ENCODE measurements around the gene THRA.

THRA gene

DNA sequence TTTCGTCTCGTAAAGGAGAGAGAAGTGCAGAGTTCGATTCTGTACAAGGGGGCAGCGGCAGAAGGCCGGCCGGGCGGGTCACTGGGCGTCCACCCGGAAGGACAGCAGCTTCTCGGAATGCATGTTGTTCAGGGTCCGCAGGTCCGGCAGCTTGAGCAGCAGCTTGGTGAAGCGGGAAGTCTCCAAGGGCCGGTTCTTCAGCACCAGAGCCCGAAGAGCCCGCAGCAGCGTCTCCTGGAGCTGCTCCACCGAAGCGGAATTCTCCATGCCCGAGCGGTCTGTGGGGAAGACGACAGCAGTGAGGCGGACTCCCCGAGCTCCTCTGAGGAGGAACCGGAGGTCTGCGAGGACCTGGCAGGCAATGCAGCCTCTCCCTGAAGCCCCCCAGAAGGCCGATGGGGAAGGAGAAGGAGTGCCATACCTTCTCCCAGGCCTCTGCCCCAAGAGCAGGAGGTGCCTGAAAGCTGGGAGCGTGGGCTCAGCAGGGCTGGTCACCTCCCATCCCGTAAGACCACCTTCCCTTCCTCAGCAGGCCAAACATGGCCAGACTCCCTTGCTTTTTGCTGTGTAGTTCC lies 30.3 kb downstream of the THRA start:
- Histone ChIP-seq H3K9ac (ENCODE audit: low read depth, low read length) (no peak overlapping the region), H3K4me2 (ENCODE audit: low read length) (no peak overlapping the region), H3K4me1 (ENCODE audit: control insufficient read depth, insufficient read depth, low read length) (peaks cover 50% of the 10 kb centered on the region), H3K36me3 (ENCODE audit: insufficient read depth, low read length) (peaks cover 56% of the 10 kb centered on the region), H3K9me3 (replicated peaks; ENCODE audit: low read length) (no peaks in the 10 kb centered on the region), H3K4me3 (ENCODE audit: low read length) (no peak overlapping the region), H3K27me3 (ENCODE audit: control insufficient read depth, insufficient read depth, low read length) (no peaks in the 10 kb centered on the region)

DNA sequence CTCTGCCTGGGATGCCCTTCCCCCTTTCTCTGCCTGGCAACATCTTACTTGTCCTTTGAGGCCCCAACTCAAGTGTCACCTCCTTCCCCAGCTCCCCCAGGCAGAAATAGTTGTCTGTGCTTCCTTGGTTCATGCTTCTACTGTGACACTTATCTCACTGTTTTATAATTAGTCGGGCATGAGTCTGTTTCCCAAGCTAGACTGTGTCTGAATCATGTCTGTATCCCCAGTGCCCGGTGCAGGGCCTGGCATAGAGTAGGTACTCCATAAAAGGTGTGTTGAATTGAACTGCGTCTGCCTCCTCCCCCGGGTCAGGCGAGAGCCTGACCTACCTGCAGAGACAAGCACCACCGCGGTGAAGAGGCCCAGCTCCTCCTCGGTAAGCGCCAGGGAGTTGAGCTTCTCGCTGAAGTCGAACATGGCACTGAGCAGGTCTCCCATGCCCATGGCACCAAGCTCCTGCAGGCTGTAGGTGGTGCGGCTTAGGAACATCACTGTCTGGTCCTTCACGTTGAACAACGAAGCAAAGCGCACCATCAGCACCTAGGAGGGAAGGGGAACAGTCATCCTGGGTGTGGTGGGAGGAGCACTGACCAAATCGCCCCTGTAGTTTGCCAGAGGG lies 30.9 kb downstream of the THRA start:
- Histone ChIP-seq H3K9ac (ENCODE audit: low read depth, low read length) (no peak overlapping the region), H3K4me3 (ENCODE audit: low read length) (no peak overlapping the region), H3K36me3 (ENCODE audit: insufficient read depth, low read length) (peaks cover 51% of the 10 kb centered on the region), H3K4me1 (ENCODE audit: control insufficient read depth, insufficient read depth, low read length) (peaks cover 56% of the 10 kb centered on the region), H3K9me3 (replicated peaks; ENCODE audit: low read length) (no peaks in the 10 kb centered on the region), H3K4me2 (ENCODE audit: low read length) (no peak overlapping the region), H3K27me3 (ENCODE audit: control insufficient read depth, insufficient read depth, low read length) (no peaks in the 10 kb centered on the region)

DNA sequence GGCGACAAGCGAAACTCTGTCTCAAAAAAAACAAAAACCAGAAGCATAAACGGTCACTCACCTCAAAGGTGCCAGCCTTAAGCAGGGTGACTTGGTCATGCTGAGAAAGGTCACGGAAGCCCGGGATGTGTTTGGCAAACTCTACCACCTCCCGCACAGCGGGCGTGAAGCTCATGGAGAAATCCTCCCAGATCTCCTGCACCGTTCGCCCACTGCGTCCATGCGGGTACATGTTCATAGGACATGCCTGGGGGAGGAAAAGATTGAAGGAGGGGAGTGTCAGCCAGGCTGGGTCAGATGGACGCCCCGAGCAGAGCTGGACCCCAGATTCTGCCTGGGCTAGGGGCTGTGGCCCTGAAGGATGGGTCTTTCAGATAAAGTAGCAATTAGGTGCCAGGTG lies 32.1 kb downstream of the THRA start:
- Histone ChIP-seq H3K4me1 (ENCODE audit: control insufficient read depth, insufficient read depth, low read length) (peaks cover 64% of the 10 kb centered on the region), H3K4me2 (ENCODE audit: low read length) (no peak overlapping the region), H3K27me3 (ENCODE audit: control insufficient read depth, insufficient read depth, low read length) (no peaks in the 10 kb centered on the region), H3K9ac (ENCODE audit: low read depth, low read length) (no peak overlapping the region), H3K36me3 (ENCODE audit: insufficient read depth, low read length) (peaks cover 42% of the 10 kb centered on the region), H3K4me3 (ENCODE audit: low read length) (no peak overlapping the region), H3K9me3 (replicated peaks; ENCODE audit: low read length) (no peaks in the 10 kb centered on the region)

DNA sequence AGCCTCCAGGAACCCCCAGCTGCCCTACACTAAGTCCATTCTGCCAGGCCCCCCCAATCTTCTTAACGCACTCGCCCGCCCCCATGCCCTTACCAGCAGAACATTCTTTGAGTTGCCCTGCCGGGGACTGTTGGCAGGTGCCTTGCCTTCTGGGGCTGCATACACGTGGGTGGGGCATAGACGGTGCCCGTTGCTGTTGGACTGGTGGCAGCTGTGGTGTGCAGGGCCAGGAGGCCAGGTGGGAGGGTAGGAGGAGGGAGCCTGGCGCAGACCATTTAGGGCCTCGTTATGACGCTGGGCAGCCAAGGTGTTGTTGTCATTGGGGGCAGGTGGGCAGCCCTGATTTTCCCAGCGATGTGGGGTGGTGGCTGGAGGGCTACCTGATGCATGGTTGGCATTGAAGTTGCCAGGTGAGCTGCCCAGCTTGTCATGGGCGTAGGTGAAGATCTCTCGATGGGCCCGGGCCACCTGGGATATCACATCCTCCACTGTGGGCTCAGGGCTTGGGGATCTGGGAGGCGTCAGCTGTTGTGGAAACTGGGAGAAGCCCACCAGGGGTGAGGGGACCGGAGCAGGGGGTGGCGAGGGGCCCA lies 32.7 kb downstream of the THRA start:
- Histone ChIP-seq H3K4me3 (ENCODE audit: low read length) (no peak overlapping the region), H3K36me3 (ENCODE audit: insufficient read depth, low read length) (peaks cover 39% of the 10 kb centered on the region), H3K27me3 (ENCODE audit: control insufficient read depth, insufficient read depth, low read length) (no peaks in the 10 kb centered on the region), H3K9me3 (replicated peaks; ENCODE audit: low read length) (no peaks in the 10 kb centered on the region), H3K9ac (ENCODE audit: low read depth, low read length) (no peak overlapping the region), H3K4me2 (ENCODE audit: low read length) (no peak overlapping the region), H3K4me1 (ENCODE audit: control insufficient read depth, insufficient read depth, low read length) (peaks cover 64% of the 10 kb centered on the region)

DNA sequence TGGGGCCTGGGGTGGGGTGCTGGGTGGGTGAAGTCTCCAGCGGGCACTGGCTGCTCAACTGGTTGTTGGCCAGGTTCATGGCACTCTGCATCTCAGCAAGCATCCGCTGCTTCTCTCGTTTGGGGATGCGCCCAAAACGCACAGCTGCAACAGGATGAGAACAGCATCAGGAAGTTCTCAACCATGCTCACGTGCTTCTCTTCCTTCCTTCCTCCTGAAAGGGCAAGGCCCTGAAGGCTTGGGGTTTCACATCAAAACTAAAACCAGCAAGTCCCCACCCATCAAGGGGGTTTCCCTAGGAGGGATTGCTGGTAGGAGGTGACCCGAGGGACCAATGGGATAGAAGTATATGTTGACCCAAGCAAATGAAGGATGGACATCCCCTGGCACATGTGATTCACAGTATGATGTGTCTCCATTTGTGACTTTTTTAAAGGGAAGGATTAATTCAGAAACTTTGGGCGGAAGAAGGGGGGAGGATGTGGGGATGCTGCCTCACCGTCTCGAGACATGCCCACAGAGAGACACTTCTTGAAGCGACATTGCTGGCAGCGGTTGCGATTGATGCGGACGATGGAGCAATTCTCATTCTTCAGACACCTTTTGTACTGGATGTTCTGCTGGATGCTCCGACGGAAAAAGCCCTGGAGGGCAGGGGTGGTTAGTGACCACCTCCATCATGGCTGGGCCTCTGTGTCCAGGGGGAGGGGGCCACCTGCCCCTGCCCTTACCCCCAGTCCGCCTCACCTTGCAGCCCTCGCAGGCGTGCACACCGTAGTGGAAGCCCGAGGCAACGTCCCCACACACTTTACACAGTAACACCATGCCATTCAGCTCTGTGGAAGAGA lies 33.4 kb downstream of the THRA start:
- Histone ChIP-seq H3K4me2 (ENCODE audit: low read length) (no peak overlapping the region), H3K36me3 (ENCODE audit: insufficient read depth, low read length) (peaks cover 36% of the 10 kb centered on the region), H3K9ac (ENCODE audit: low read depth, low read length) (no peak overlapping the region), H3K4me1 (ENCODE audit: control insufficient read depth, insufficient read depth, low read length) (peaks cover 68% of the 10 kb centered on the region), H3K27me3 (ENCODE audit: control insufficient read depth, insufficient read depth, low read length) (no peaks in the 10 kb centered on the region), H3K4me3 (ENCODE audit: low read length) (no peak overlapping the region), H3K9me3 (replicated peaks; ENCODE audit: low read length) (no peaks in the 10 kb centered on the region)

DNA sequence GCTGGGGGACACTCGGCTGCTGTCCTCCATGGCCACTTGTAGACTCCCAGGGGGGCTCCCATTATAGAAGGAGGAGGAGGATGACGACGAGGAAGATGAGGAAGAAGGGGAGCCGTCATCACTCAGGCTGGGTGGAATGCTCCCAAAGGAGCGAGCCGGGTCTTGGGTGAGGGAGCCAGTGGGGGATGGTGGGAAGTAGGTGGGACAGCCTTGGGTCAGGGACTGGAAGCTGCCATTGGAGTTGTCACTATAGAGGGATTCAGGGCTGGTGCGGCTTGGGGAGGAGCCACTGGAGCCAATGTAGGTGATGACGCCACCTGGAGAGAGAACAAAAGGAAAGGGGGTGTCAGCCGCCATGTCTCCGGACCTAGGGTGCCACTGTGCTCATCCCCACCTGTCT lies 34.3 kb downstream of the THRA start:
- H3K9ac ChIP-seq (ENCODE audit: low read depth, low read length), result no peak overlapping the region
- H3K4me3 ChIP-seq (ENCODE audit: low read length), result no peak overlapping the region
- H3K27me3 ChIP-seq (ENCODE audit: control insufficient read depth, insufficient read depth, low read length), result no peaks in the 10 kb centered on the region
- peaks cover 33% of the 10 kb centered on the region for H3K36me3 ChIP-seq (ENCODE audit: insufficient read depth, low read length)
- peaks cover 71% of the 10 kb centered on the region for H3K4me1 ChIP-seq (ENCODE audit: control insufficient read depth, insufficient read depth, low read length)
- no peak overlapping the region for H3K4me2 ChIP-seq (ENCODE audit: low read length)
- H3K9me3 ChIP-seq (replicated peaks; ENCODE audit: low read length), result no peaks in the 10 kb centered on the region

DNA sequence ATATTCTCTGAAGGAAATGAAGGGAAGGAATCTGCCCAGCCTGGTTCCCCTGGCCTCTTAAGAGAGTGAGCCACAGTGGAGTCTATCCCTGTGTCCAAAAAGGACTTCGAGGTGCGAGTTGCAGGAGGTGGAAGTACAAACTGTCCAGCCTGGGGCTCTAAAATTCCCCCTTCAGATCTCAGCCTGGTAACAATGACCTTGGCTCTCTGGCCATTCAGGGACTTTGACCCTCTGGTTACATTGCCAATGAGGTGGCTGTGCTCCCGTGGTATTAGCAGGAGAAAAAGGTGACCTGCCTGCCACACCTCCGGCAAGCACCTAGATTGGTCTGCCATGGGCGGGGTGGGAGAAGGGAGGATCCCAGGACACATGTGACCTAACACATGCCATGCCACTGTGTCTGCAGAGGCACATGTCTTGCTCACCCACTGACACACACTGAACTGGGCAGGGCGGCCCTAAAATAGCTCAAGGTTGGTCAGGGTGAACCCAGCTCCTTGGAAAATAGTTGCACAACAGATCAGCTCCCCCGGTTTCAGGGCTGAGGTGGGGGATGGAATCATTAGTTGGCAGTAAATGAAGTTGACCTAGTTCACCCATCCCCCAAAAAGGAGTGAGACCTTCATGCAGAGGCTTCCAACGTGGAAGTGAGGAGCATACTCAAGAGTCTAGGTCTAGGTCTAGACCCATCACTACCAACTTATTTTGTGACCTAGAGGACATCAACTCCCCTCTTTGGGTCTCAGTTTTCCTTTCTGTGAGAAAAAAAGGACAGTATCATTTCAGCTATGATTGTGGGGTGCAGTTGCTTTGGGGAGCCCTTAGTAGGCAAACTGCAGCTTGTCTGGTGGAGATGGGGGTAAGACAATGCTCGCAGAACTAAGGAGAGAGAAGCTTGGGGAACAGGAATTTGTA lies 35.4 kb downstream of the THRA start:
- Histone ChIP-seq H3K4me2 (ENCODE audit: low read length) (peak overlapping the region; percentile 86), H3K9me3 (replicated peaks; ENCODE audit: low read length) (no peaks in the 10 kb centered on the region), H3K36me3 (ENCODE audit: insufficient read depth, low read length) (peaks cover 31% of the 10 kb centered on the region), H3K4me1 (ENCODE audit: control insufficient read depth, insufficient read depth, low read length) (peaks cover 64% of the 10 kb centered on the region), H3K27me3 (ENCODE audit: control insufficient read depth, insufficient read depth, low read length) (no peaks in the 10 kb centered on the region), H3K4me3 (ENCODE audit: low read length) (peak overlapping the region; percentile 69), H3K9ac (ENCODE audit: low read depth, low read length) (peak overlapping the region; percentile 74)

DNA sequence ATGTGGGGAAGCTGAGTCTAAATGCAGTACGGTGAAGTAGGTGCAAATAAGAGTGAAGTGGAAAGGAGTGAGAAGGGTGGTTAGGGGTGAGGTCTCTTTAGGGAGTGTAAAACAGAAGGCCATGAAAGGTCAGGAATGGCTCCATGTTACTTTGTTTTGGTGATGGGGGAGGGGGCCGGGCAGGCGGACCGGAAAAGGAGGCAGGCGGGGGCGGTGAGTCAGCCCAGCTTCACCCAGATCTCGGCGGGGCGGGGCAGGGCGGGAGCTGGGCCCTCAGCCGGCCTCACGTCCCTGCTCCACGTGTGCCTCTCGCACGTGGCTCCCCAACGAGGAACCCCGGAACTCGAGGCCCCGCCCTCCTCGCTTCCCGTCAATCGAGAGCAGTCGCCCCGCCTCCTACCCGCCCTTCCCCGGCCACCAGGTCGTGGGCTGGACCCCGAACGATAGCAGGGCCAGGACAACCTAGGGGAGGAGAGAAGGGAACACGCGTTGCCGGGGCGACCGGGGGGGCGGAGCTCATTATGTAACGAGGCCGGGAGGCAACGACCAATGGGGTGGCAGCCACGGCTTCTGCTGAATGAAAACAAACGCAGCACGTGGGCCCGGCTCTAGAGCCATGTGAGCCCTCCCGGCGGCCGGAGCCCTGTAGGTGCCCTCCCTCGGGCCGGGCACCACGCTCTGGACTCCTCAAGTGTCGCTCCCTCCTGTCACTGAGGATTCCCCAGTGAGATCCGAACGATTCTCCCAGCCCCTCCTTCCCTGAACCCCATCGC lies 36.3 kb downstream of the THRA start:
- peaks cover 22% of the 10 kb centered on the region for H3K36me3 ChIP-seq (ENCODE audit: insufficient read depth, low read length)
- peak overlapping the region; percentile 80 for H3K4me3 ChIP-seq (ENCODE audit: low read length)
- H3K9me3 ChIP-seq (replicated peaks; ENCODE audit: low read length), result no peaks in the 10 kb centered on the region
- H3K9ac ChIP-seq (ENCODE audit: low read depth, low read length), result peak overlapping the region; percentile 84
- no peaks in the 10 kb centered on the region for H3K27me3 ChIP-seq (ENCODE audit: control insufficient read depth, insufficient read depth, low read length)
- H3K4me1 ChIP-seq (ENCODE audit: control insufficient read depth, insufficient read depth, low read length), result peaks cover 59% of the 10 kb centered on the region
- H3K4me2 ChIP-seq (ENCODE audit: low read length), result peak overlapping the region; percentile 96

DNA sequence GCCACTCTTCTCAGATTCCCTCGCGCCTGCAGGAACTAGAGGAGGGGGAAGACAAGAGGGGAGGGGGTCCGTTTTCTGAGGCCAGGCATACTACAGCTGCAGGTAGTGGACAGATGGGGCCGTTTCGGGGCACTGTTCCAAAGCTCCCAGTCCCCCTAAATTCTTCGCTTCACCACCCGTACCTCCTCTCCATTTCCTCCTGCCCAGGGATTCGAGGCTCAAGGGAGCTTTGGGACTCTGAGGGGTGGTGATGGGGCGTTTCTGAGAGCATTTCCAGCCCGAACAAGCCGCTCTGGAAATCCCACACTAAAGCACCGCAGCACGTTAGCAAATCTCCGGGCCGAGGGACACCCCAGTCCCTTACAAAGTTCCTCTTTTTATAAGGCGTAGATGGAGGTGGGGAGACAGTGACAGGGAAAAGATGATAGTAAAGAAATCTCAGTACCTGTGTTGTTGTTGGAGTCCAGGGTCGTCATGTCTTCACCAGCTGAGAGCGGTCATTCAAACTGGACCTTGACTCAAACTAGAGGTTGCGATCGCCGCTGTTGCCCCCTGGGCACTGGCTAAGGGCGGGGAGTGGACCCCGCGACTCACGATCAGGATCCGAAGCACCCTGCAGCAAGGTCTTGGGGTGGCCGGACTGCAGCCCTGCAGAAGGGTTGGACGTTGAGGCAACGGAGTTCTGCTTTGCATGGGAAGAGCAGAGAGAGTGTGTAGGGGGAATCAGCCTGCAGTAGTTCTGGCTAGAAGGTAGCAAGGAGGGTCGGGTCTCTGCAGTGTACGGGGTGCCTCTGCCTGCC lies 37.1 kb downstream of the THRA start:
- H3K4me2 ChIP-seq (ENCODE audit: low read length), result peak overlapping the region; percentile 96
- H3K4me1 ChIP-seq (ENCODE audit: control insufficient read depth, insufficient read depth, low read length), result peaks cover 60% of the 10 kb centered on the region
- H3K36me3 ChIP-seq (ENCODE audit: insufficient read depth, low read length), result peaks cover 16% of the 10 kb centered on the region
- peak overlapping the region; percentile 80 for H3K4me3 ChIP-seq (ENCODE audit: low read length)
- no peaks in the 10 kb centered on the region for H3K9me3 ChIP-seq (replicated peaks; ENCODE audit: low read length)
- peak overlapping the region; percentile 84 for H3K9ac ChIP-seq (ENCODE audit: low read depth, low read length)
- H3K27me3 ChIP-seq (ENCODE audit: control insufficient read depth, insufficient read depth, low read length), result no peaks in the 10 kb centered on the region

DNA sequence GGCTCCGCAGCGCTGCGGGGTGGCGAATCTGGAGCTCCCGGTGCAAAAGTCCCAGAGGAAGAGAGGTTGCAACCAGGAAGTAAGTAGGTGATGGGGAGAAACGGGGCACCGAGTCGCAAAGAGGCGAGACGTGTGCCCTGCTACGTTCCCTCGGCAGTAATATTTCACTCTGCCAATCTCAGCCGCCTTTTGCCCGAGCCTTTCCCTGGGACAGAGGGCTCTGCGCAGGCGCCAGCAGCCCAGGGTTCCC lies 37.6 kb downstream of the THRA start, which contains the start of gene NR1D1:
NR1D1 (minus strand) TSS at position 171 of the 250 bp plus-strand sequence. CDS start 495 bp downstream, outside the sequence.
- no peaks in the 10 kb centered on the region for H3K9me3 ChIP-seq (replicated peaks; ENCODE audit: low read length)
- peak within 1 kb of the TSS; percentile 80 for H3K4me3 ChIP-seq (ENCODE audit: low read length)
- H3K27me3 ChIP-seq (ENCODE audit: control insufficient read depth, insufficient read depth, low read length), result no peaks in the 10 kb centered on the region
- peak within 1 kb of the TSS; percentile 96 for H3K4me2 ChIP-seq (ENCODE audit: low read length)
- peaks cover 12% of the 10 kb centered on the region for H3K36me3 ChIP-seq (ENCODE audit: insufficient read depth, low read length)
- peaks cover 65% of the 10 kb centered on the region for H3K4me1 ChIP-seq (ENCODE audit: control insufficient read depth, insufficient read depth, low read length)
- H3K9ac ChIP-seq (ENCODE audit: low read depth, low read length), result peak within 1 kb of the TSS; percentile 84
